HG03066 (cell line): ENCODE data around the gene AXIN1.
"Not testable (repeated sequence)": the region's sequence is repeated elsewhere in the genome, so short reads cannot be mapped to it uniquely, and the experiment has no call there.

Experiments
- ATAC-seq: cut with Tn5 transposase; IDR thresholded peaks from one replicate; pipeline ENCODE4 v1.9.1; 2021; ENCODE audit warnings: low read depth; ENCODE audit not compliant: unreplicated experiment

AXIN1 gene

GRCh38 chr16:352547-353403 is at the start of gene AXIN1:
AXIN1 (minus strand) TSS chr16:352723; CDS start chr16:347025, 5,698 bp downstream.
- peak; percentile 46 for ATAC-seq

GRCh38 chr16:401468-402348 is 49.2 kb upstream of the AXIN1 start, which contains the start of gene DECR2:
DECR2 (plus strand) TSS chr16:401885; CDS start chr16:401964, 79 bp downstream.
- ATAC-seq = peak; percentile 51

- ATAC-seq = no peak
These were observed 47.6 kb upstream of the AXIN1 start for GRCh38 chr16:400061-400591.

- no peak for ATAC-seq
These were observed 47.0 kb upstream of the AXIN1 start for GRCh38 chr16:399340-400019.

- ATAC-seq = no peak
These were observed 46.2 kb upstream of the AXIN1 start for GRCh38 chr16:398561-399339.

GRCh38 chr16:397736-398332 is 45.3 kb upstream of the AXIN1 start:
- ATAC-seq = no peak

- ATAC-seq = no peak
These were observed 44.7 kb upstream of the AXIN1 start, which contains the start of gene NME4 for GRCh38 chr16:397135-397661. NME4 (plus strand) TSS chr16:397199; CDS start chr16:397223, 24 bp downstream.

- ATAC-seq = no peak
These were observed 44.1 kb upstream of the AXIN1 start for GRCh38 chr16:396605-397004.

GRCh38 chr16:396199-396598 is 43.7 kb upstream of the AXIN1 start:
- ATAC-seq = no peak

GRCh38 chr16:392450-393030 is 40.0 kb upstream of the AXIN1 start:
- ATAC-seq = no peak

- ATAC-seq = no peak
These were observed 39.4 kb upstream of the AXIN1 start for GRCh38 chr16:391885-392335.

- no peak for ATAC-seq
These were observed 36.8 kb upstream of the AXIN1 start for GRCh38 chr16:389352-389751.

- ATAC-seq = not testable (repeated sequence)
These were observed 35.5 kb upstream of the AXIN1 start for GRCh38 chr16:387761-388666.

GRCh38 chr16:386641-387156 is 34.2 kb upstream of the AXIN1 start:
- no peak for ATAC-seq

- no peak for ATAC-seq
These were observed 31.0 kb upstream of the AXIN1 start for GRCh38 chr16:383326-384051.
